GM19452 (cell line): ENCODE results near the gene ZCCHC17.

Experiments
- ATAC-seq: cut with Tn5 transposase; IDR thresholded peaks from one replicate; pipeline ENCODE4 v1.9.1; 2021; ENCODE audit not compliant: unreplicated experiment

The ZCCHC17 gene

GRCh38 chr1:31302709-31303441 is 6.0 kb downstream of the ZCCHC17 start:
- ATAC-seq: no peak

DNA sequence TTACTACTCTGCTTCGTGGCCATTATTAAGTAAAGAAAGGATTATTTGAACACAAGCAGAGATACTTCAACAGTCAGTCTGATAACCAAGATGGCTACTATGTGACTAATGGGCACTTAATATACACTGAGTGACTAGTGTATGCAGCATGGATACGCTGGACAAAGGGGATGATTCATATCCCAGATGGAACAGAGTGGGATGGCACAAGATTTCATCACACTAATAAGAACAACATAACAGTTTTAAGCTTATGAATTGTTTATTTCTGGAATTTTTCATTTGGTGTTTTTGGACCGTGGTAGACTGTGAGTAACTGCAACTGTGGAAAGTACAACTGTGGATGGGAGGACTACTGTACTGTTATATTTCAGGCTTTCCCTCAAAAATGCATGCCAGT is 9.4 kb downstream of the ZCCHC17 start:
- ATAC-seq: no peak

DNA sequence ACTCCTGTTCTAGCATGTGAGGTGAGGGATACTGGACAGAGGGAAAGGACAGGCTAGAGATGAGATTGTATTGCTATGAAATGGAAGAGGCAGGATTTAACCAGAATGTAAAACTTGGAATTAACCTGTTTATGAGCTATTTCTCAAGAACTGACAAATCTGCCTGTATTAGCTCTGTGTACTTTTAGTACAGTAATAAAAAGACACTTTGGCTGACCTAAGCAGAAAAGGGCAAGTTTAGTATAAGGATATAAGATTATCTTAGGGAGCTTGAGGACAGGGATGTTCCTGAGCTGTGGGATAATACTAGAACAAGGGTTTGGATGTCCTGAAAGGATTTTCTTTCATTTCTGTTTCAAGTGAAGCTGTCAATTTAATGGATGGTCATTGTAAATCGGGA is 11.2 kb downstream of the ZCCHC17 start:
- ATAC-seq: no peak

DNA sequence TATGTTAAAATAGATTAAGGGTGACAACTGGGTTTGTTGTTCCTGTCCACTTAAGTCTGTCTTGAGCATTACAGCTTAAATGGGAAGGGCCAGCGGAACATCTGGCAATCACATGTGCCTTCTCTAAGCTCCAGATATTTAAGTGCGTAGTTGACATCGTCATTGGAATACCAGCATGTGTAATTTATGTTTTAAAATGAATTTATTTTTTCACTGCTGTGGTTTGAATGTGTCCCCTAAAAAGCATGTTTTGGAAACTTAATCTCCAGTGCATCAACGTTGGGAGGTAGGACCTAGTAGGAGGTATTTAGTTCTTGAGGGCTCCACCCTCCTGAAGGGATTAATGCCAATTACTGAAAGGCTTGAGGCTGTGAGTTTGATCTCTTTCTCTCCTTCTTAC is 13.4 kb downstream of the ZCCHC17 start:
- no peak for ATAC-seq

GRCh38 chr1:31315902-31316301 is 19.1 kb downstream of the ZCCHC17 start:
- ATAC-seq: no peak

GRCh38 chr1:31318146-31318545 is 21.3 kb downstream of the ZCCHC17 start:
- ATAC-seq: no peak

DNA sequence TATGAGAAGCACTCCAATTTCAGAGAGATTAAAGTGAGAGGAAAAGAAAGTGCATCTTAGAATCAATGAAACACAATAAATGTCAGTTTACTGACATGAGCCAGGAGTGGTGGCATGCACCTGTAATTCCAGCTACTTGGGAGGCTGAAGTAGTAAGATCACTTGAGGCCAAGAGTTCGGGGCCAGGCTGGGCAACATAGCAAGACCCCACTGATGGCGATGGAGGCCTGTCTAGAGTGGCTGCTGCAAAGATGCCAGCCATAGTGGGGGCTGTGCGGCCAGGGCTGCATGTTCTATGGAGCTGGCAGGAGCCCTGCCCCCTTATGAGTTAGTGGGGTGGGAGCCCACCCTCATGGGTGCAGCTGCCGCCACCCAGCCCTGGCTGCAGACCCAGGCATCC is 27.3 kb downstream of the ZCCHC17 start:
- ATAC-seq: no peak

GRCh38 chr1:31324992-31325391 is 28.2 kb downstream of the ZCCHC17 start:
- no peak for ATAC-seq

DNA sequence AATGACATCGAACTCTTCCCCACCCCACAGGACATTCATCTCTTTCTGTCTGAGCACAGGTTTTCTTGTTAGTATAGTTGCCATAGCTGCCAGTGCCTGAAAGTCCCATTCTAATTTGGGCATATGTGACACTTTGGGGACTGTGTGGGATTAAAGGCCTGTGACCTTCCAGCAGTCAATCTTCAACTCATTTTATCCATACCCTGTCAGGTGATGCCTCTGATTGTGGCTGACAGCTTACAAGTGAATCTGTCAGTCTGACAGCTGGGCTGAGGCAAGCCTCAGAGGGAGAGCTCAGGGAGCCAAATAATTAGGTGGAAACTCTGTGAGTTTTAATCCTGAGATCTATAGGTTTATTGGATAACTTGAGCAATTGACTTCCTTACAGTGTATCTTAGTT is 29.6 kb downstream of the ZCCHC17 start:
- no peak for ATAC-seq

DNA sequence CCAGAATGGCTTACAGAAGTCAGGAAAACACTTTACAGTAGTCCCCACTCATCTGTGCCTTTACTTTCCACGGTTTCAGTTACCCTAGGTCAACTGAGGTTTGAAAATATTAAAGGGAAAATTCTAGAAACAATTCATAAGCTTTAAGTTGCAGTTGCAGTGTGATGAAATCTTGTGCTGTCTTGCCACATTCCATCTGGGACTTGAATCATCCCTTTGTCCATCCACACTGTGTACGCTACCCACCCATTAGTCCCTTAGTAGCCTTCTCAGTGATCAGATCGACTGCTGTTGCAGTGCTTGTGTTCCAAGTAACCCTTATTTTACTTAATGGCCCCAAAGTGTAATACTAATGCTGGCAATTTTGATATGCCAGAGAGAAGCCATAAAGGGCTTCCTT is 30.5 kb downstream of the ZCCHC17 start:
- no peak for ATAC-seq

GRCh38 chr1:31335007-31335406 is 38.2 kb downstream of the ZCCHC17 start:
- ATAC-seq: no peak

- ATAC-seq: no peak
Measured at GRCh38 chr1:31336687-31337467, 40.0 kb downstream of the ZCCHC17 start.

DNA sequence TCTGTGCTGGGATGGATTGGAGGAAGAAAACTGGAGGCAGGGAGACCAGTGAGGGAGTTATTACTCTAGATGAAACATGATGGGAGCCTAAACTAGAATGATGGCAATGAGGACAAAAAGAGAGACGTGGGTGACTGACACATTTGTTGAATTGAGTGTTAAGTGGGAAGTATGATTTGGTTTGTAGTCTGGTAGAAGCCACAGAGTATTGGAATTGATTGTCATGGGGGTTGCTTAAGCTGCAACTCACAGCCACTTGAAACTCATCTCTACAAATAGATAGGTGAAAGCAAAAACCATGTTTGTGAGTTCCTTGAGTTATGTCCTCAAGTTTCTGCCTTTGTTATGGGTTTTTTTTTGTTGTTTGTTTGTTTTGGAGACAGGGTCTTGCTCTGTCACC is 47.7 kb downstream of the ZCCHC17 start:
- no peak for ATAC-seq

DNA sequence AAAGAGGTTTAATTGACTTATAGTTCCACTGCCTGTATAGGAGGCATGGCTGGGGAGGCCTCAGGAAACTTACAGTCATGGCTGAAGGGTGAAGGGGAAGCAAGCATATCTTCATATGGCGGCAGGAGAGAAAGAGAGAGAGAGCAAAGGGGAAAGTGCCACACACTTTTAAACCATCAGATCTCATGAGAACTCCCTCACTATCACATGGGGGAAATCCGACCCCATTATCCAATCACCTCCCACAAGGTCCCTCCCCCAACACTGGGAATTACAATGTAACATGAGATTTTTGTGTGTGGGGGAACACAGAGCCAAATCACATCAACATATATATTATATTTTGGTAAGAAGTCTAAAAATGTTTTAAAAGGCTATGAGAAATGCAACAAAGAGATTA is 48.8 kb downstream of the ZCCHC17 start:
- no peak for ATAC-seq

DNA sequence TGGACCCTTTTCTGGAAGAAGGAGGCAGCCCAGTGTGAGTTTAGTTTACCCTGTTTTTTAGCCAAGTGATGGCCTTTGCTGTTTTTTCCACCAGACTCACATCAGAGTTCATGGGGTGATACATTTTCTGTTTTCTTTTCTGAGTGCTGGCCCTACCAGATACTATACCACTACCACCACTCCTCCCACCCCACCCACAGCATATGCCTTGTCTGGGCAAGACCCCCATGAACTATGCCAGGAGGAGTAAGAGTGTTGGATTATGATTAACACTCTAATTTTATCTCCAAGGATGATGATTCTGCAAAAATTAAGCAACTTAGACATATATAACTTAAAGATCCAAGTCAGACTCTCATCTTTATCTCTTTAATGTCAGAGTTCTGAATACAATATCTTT is 50.0 kb downstream of the ZCCHC17 start:
- ATAC-seq: no peak

DNA sequence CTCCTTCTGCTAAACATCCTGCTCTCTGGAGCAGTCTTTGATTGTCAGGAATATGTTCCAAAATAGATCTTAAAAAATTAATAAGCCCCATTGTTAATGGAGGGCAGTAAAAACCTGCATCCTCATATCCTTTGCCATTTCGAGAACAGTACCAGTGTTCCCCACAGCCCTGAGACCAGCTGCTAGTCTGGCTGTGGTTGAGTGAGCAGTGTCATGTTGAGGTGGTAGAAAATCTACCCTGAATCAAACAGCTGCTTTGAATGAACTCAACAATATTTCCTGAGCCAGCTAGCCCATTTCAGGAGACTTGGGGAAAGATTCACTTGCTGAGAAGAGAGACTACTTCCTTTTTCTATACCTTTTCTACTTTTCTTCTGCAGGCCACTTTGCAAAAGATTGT is 51.6 kb downstream of the ZCCHC17 start:
- no peak for ATAC-seq

- no peak for ATAC-seq
Measured at GRCh38 chr1:31354283-31354682, 57.5 kb downstream of the ZCCHC17 start.

DNA sequence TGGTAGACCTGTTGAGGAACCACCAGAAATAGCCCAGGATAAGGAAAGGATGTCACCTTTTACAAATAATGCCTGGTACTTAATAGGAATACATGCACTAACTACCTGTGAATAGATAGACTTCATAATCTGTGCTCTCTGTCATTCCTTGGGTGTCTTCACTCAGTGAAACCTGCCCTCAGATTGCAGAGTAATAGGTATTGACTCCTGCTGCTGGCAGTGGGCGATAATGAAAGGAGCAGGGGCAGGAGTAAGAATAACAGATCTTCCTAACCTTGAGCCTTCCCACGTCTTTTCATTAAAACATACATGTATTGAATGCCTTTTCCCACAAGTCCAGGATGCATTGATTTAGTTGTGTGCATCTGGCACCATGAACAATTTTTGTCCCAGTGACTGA is 59.6 kb downstream of the ZCCHC17 start:
- ATAC-seq: no peak

GRCh38 chr1:31361607-31362006 is 64.8 kb downstream of the ZCCHC17 start:
- ATAC-seq: no peak

DNA sequence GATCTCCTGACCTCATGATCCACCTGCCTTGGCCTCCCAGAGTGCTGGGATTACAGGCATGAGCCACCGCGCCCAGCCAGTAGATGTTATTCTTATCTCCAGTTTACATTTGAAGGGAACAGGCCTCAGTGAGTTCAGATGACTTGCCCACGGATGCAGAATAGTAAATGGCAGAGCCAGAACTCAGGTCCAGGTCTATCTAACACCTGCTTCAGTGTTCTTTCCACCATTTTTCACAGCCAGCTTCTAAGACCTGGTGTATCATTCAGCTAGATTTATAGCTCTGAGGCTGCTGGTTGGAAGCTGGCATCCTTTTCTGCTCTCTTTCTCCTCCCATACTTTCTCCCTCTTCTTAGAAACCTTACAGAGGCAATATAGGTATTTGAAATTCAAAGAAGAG is 65.2 kb downstream of the ZCCHC17 start:
- no peak for ATAC-seq

DNA sequence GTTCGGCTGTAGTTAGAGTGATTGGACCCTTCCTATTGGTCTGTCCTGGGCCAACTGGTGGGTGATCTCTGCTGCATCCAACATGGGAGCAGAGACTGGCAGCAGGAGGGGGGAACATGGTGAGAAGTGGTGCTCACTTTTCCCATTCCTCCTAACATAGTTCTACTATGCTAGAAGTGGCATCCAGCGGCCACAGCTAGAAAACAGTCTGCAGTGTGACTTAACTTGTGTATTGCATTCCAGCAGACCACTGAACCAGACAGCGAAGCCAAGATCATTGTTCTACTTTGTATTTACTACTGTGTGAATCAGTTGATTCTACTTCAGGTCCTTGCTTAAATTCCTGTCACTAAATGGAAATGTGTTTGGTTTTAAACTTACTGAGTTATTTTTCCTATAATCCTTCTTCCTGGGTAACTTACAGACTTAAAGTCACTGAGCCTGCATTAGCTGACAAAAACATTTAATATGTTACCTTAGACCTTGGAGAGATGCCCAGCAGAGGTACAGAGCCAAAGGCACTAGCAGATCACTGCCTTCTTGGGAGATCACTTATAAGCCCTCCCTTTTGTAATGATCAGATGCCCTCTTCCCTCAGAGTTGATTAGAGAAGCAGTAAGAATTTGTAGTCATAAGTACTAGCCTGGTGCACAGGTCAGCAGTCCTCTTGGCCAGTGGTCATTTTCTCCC is 67.9 kb downstream of the ZCCHC17 start:
- ATAC-seq: no peak

DNA sequence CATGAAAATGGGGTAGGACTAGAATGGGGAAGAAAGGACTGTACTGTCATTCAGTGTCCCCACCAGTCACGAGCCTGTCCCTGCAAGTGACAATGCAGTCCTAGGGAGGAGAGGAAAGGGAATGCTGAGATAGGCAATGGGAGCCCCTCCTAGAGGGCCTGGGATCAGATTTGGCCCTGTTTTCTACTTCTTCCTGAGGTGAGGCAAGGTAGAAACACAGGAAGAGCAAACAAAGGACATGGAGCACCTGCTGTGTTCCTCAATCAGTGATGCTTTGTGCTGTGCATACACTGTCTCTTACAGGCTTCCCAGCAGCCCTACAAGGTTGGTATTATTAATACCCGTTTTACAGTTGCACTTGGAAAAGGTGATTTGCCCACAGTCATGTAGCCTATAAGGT is 70.0 kb downstream of the ZCCHC17 start:
- no peak for ATAC-seq
